B cell (primary cell): ENCODE results near the gene MTRF1. TPM values are rescaled to one million over a fixed set of nuclear protein-coding genes. Genes with fewer than 3 reads are reported as not detected.

Experiments used
- ATAC-seq: fragments of 200-7000 bp; cut with Tn5 transposase; one replicate; pipeline ENCODE4 v1.10.0; 2021; ENCODE audit warnings: low read depth, mild to moderate bottlenecking, moderate number of reproducible peaks, moderate library complexity
- CTCF ChIA-PET: fragments of 350-600 bp; sonication (Branson Sonifier 250); formaldehyde crosslinking; loops from one replicate; lab custom pipeline; 2021; ENCODE audit warnings: antibody characterized with exemption, inconsistent platforms; lab: Charles Lee
- POLR2A ChIA-PET: fragments of 350-600 bp; sonication (Branson Sonifier 250); formaldehyde crosslinking; loops from one replicate; lab custom pipeline; 2021; ENCODE audit warnings: antibody characterized with exemption; lab: Charles Lee
- DNase-seq: peaks from one replicate; pipeline ENCODE4 v3.0.0; 2013
- H2AFZ ChIP-seq: 2 replicates; pipeline ENCODE4 v1.6.1; 2012; ENCODE audit warnings: mild to moderate bottlenecking, low read depth, low read length; ENCODE audit not compliant: insufficient read depth, poor library complexity, severe bottlenecking
- H3K27ac ChIP-seq, 2 donors: 1 replicate in 1 of 2; 2 replicates in 1 of 2; pipeline ENCODE4 v1.5.1; 2012 to 2013; ENCODE audit warnings: low read length in 2 of 2, mild to moderate bottlenecking in 2 of 2, moderate library complexity in 1 of 2
- H3K27me3 ChIP-seq, 4 experiments: fragments of 200-600 bp in 1 of 4; sonication (generic) in 1 of 4; replicated peaks in 1 of 4; 1 replicate in 2 of 4; 2 replicates in 2 of 4; pipeline versions ENCODE4 v1.6.1 to v1.7.0; 2013 to 2016; ENCODE audit warnings: low read length in 3 of 4, mild to moderate bottlenecking in 2 of 4, mixed read lengths in 1 of 4, moderate library complexity in 1 of 4; ENCODE audit not compliant: insufficient read depth in 4 of 4, control insufficient read depth in 3 of 4; ENCODE audit errors: control extremely low read depth in 1 of 4
- H3K36me3 ChIP-seq, 2 experiments: replicated peaks in 1 of 2; 1 replicate in 1 of 2; 2 replicates in 1 of 2; pipeline versions ENCODE4 v1.6.1 to v1.7.1; 2013; ENCODE audit warnings: low read length in 1 of 2; ENCODE audit not compliant: insufficient read depth in 2 of 2, control insufficient read depth in 1 of 2; ENCODE audit errors: control extremely low read depth in 1 of 2, extremely low read depth in 1 of 2
- H3K4me1 ChIP-seq, 2 donors: fragments of 200-600 bp in 1 of 2; sonication (generic) in 1 of 2; 1 replicate in 1 of 2; 2 replicates in 1 of 2; pipeline versions ENCODE4 v1.5.1 to v1.6.1; 2013 to 2017; ENCODE audit warnings: low read length in 2 of 2; ENCODE audit not compliant: control insufficient read depth in 2 of 2, insufficient read depth in 2 of 2
- H3K4me2 ChIP-seq: replicated peaks from 2 replicates; pipeline ENCODE3; 2012; ENCODE audit warnings: mild to moderate bottlenecking, low read depth, low read length; ENCODE audit not compliant: poor library complexity, severe bottlenecking
- H3K4me3 ChIP-seq, 5 experiments: fragments of 200-600 bp in 1 of 5; sonication (generic) in 1 of 5; 1 replicate in 3 of 5; 2 replicates in 2 of 5; pipeline versions ENCODE4 v1.5.1 to v1.7.0; 2011 to 2016; ENCODE audit warnings: low read length in 4 of 5, mild to moderate bottlenecking in 4 of 5, low read depth in 2 of 5, control low read depth in 1 of 5, moderate library complexity in 1 of 5; ENCODE audit not compliant: insufficient read depth in 1 of 5; ENCODE audit errors: control extremely low read depth in 1 of 5, extremely low read depth in 1 of 5
- H3K79me2 ChIP-seq: fragments of 200-600 bp; sonication (generic); one replicate; pipeline ENCODE4 v1.6.0; 2016; ENCODE audit warnings: low read length; ENCODE audit not compliant: control insufficient read depth, insufficient read depth
- H3K9ac ChIP-seq: fragments of 200-600 bp; sonication (generic); 2 replicates; pipeline ENCODE4 v1.6.1; 2017; ENCODE audit warnings: mild to moderate bottlenecking, low read length, moderate library complexity
- H3K9me3 ChIP-seq, 3 donors: one replicate each; pipeline versions ENCODE4 v1.6.1 to v1.7.1; 2013; ENCODE audit warnings: low read length in 2 of 3; ENCODE audit not compliant: control insufficient read depth in 2 of 3, insufficient read depth in 1 of 3; ENCODE audit errors: control extremely low read depth in 1 of 3
- H4K20me1 ChIP-seq: 2 replicates; pipeline ENCODE4 v1.6.0; 2012; ENCODE audit warnings: mild to moderate bottlenecking, low read length; ENCODE audit not compliant: insufficient read depth, control insufficient read depth, poor library complexity, severe bottlenecking
- H3K27ac Mint-ChIP-seq: one replicate; pipeline ENCODE4 v1.8.0; 2021; ENCODE audit warnings: mixed read lengths
- H3K27me3 Mint-ChIP-seq: one replicate; pipeline ENCODE4 v1.8.0; 2021; ENCODE audit warnings: mixed read lengths
- H3K4me1 Mint-ChIP-seq: one replicate; pipeline ENCODE4 v1.8.0; 2021; ENCODE audit warnings: mixed read lengths
- H3K4me3 Mint-ChIP-seq: one replicate; pipeline ENCODE4 v1.8.0; 2021; ENCODE audit warnings: mixed read lengths
- H3K9me3 Mint-ChIP-seq: one replicate; pipeline ENCODE4 v1.8.0; 2022; ENCODE audit warnings: mixed read lengths; ENCODE audit not compliant: insufficient read depth
- EZH2 ChIP-seq: IDR thresholded peaks from 2 replicates; pipeline ENCODE4 v1.6.1; 2012; ENCODE audit warnings: borderline replicate concordance, low read depth, mild to moderate bottlenecking, moderate library complexity, low read length; ENCODE audit not compliant: insufficient read depth, poor library complexity, severe bottlenecking
- WGBS: methylation state at CpG from one replicate; pipeline ENCODE4 v1.1.5; 2013; ENCODE audit warnings: missing lambda C conversion rate; ENCODE audit not compliant: insufficient coverage; 5-methylcytosine and 5-hydroxymethylcytosine counted together
- intact Hi-C: fragments of 100-400 bp; cut with micrococcal nuclease; formaldehyde crosslinking; loops from one replicate; pipeline ENCODE4 v1.10.0; 2022
- polyA plus RNA-seq: library from polyadenylated mRNA; depleted of rRNA; stranded (reverse); fragments of >200 nt; gene quantifications from 2 replicates; pipeline ENCODE4 v1.2.3, GENCODE V29; 2012
- total RNA-seq, 2 donors: library from RNA; stranded (reverse); fragments of 120-200 nt in 1 of 2; gene quantifications; 1 replicate in 1 of 2; 2 replicates in 1 of 2; pipeline versions ENCODE4 v1.2.3 to v1.2.4, GENCODE V29; 2013 to 2022
- TF ChIP-seq, protein P1 (sequence below): fragments of 200-600 bp; IDR thresholded peaks from one replicate; pipeline ENCODE4 v1.8.0; 2022; ENCODE audit warnings: antibody characterized with exemption, mild to moderate bottlenecking

Gene MTRF1
- total and polyA plus RNA-seq, 2 donors (not counting 1 experiment from before 2014, with no cell fraction given), result 24.4 to 36.0 TPM

GRCh38 chr13:41179593-41180250 is 83.7 kb downstream of the MTRF1 start:
- no peak for ATAC-seq
- no peak overlapping the region for H3K4me3 ChIP-seq
- WGBS, result no CpG with 5 or more reads among the region's 4 CpGs
- peaks cover 3% of the 10 kb centered on the region for H3K9me3 Mint-ChIP-seq
- no peaks in the 10 kb centered on the region for H3K79me2 ChIP-seq
- intact Hi-C loops, result loop anchor here (5.0 kb wide), 1 partner anchor 43 kb away; no protein-coding TSS in a partner anchor
- no peak overlapping the region for H3K27ac Mint-ChIP-seq
- H2AFZ ChIP-seq, result no peak overlapping the region
- H4K20me1 ChIP-seq, result no peaks in the 10 kb centered on the region
- CTCF ChIA-PET, result no interaction called here
- DNase-seq, result no peak
- no peaks in the 10 kb centered on the region for H3K4me1 ChIP-seq
- no peaks in the 10 kb centered on the region for H3K27me3 Mint-ChIP-seq
- peaks cover 0 to 10% (median 6%) of the 10 kb centered on the region in 3 donors for H3K9me3 ChIP-seq
- no peaks in the 10 kb centered on the region for H3K27me3 ChIP-seq
- H3K27ac ChIP-seq, result no peak overlapping the region
- H3K4me1 Mint-ChIP-seq, result no peaks in the 10 kb centered on the region
- H3K9ac ChIP-seq, result no peak overlapping the region
- POLR2A ChIA-PET, result no interaction called here
- no peak overlapping the region for H3K4me3 Mint-ChIP-seq
- H3K4me2 ChIP-seq, result no peak overlapping the region
- no peaks in the 10 kb centered on the region for H3K36me3 ChIP-seq
- TF ChIP-seq, protein P1, sequence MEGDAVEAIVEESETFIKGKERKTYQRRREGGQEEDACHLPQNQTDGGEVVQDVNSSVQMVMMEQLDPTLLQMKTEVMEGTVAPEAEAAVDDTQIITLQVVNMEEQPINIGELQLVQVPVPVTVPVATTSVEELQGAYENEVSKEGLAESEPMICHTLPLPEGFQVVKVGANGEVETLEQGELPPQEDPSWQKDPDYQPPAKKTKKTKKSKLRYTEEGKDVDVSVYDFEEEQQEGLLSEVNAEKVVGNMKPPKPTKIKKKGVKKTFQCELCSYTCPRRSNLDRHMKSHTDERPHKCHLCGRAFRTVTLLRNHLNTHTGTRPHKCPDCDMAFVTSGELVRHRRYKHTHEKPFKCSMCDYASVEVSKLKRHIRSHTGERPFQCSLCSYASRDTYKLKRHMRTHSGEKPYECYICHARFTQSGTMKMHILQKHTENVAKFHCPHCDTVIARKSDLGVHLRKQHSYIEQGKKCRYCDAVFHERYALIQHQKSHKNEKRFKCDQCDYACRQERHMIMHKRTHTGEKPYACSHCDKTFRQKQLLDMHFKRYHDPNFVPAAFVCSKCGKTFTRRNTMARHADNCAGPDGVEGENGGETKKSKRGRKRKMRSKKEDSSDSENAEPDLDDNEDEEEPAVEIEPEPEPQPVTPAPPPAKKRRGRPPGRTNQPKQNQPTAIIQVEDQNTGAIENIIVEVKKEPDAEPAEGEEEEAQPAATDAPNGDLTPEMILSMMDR, result no peak
- no peak for TF ChIP-seq EZH2

- Histone ChIP-seq H3K79me2 (no peaks in the 10 kb centered on the region), H3K4me2 (no peak overlapping the region), H2AFZ (no peak overlapping the region), H3K27ac (no peak overlapping the region), H3K9ac (no peak overlapping the region), H3K9me3 (peaks cover 0 to 14% (median 10%) of the 10 kb centered on the region in 3 donors), H3K36me3 (peaks cover 0 to 2% of the 10 kb centered on the region in 2 experiments), H3K4me3 (no peak overlapping the region), H4K20me1 (no peaks in the 10 kb centered on the region), H3K27me3 (no peaks in the 10 kb centered on the region), H3K4me1 (no peaks in the 10 kb centered on the region)
- POLR2A ChIA-PET, result no interaction called here
- no peak overlapping the region for H3K4me3 Mint-ChIP-seq
- ATAC-seq, result no peak
- 80% methylated on average over 2 of the region's 7 CpGs for WGBS
- no peak overlapping the region for H3K27ac Mint-ChIP-seq
- no peaks in the 10 kb centered on the region for H3K27me3 Mint-ChIP-seq
- DNase-seq, result no peak
- TF ChIP-seq EZH2, result no peak
- TF ChIP-seq, protein P1, result no peak
- intact Hi-C loops, result no loop called here
- no peaks in the 10 kb centered on the region for H3K4me1 Mint-ChIP-seq
- CTCF ChIA-PET, result no interaction called here
- peaks cover 3% of the 10 kb centered on the region for H3K9me3 Mint-ChIP-seq
Measured at GRCh38 chr13:41178040-41178439, 85.3 kb downstream of the MTRF1 start.
